Breast epithelium (tissue), 4 donors: ENCODE results near the gene TMEM238. TPM values are rescaled to one million over a fixed set of nuclear protein-coding genes. Genes with fewer than 3 reads are reported as not detected.

Experiments
- DNase-seq, 2 donors: peaks; one replicate each; pipeline ENCODE4 v3.0.0-alpha.2; 2019; ENCODE audit warnings: low spot score in 2 of 2
- H3K27ac ChIP-seq, 2 donors: fragments of 200-600 bp; sonication (generic) in 1 of 2; one replicate each; pipeline ENCODE4 v1.5.1; 2016 to 2019; ENCODE audit warnings: mild to moderate bottlenecking in 1 of 2
- H3K27me3 ChIP-seq, 2 donors: fragments of 200-600 bp; sonication (generic) in 1 of 2; one replicate each; pipeline versions ENCODE4 v1.5.1 to v1.6.0; 2017 to 2019; ENCODE audit warnings: control low read depth in 1 of 2, mild to moderate bottlenecking in 1 of 2
- H3K36me3 ChIP-seq: fragments of 200-600 bp; one replicate; pipeline ENCODE4 v1.5.1; 2019
- H3K4me1 ChIP-seq, 2 donors: fragments of 200-600 bp; sonication (generic); one replicate each; pipeline ENCODE4 v1.5.1; 2016 to 2019; ENCODE audit warnings: control low read depth in 1 of 2
- H3K4me3 ChIP-seq, 3 donors: fragments of 200-600 bp; sonication (generic); 1 replicate in 2 of 3; 2 replicates in 1 of 3; pipeline ENCODE4 v1.5.1; 2016 to 2019; ENCODE audit warnings: mild to moderate bottlenecking in 3 of 3, moderate library complexity in 2 of 3
- H3K9me3 ChIP-seq, 2 donors: fragments of 200-600 bp; sonication (generic) in 1 of 2; one replicate each; pipeline ENCODE4 v1.5.1; 2016 to 2019; ENCODE audit warnings: control low read depth in 1 of 2
- CTCF ChIP-seq, 3 donors: fragments of 450-650 bp; IDR thresholded peaks; one replicate each; pipeline ENCODE4 v1.5.1; 2016 to 2017; ENCODE audit warnings: antibody characterized with exemption in 3 of 3, mild to moderate bottlenecking in 3 of 3, moderate library complexity in 3 of 3
- POLR2A ChIP-seq: fragments of 450-650 bp; IDR thresholded peaks from one replicate; pipeline ENCODE4 v1.6.1; 2016; ENCODE audit warnings: antibody characterized with exemption, mild to moderate bottlenecking, moderate library complexity
- POLR2AphosphoS5 ChIP-seq, 3 donors: sonication (generic); formaldehyde crosslinking; IDR thresholded peaks; one replicate each; pipeline ENCODE4 v1.6.1; 2017; ENCODE audit warnings: antibody characterized with exemption in 3 of 3
- intact Hi-C: fragments of 100-400 bp; cut with DNase I; formaldehyde crosslinking; loops from one replicate; pipeline ENCODE4 v1.15.1; 2023; ENCODE audit warnings: low total_unique reads
- total RNA-seq, 3 donors: library from RNA; depleted of rRNA; stranded (reverse); fragments of >200 nt; gene quantifications; one replicate each; pipeline ENCODE4 v1.1.0, GENCODE V29; 2016

Gene TMEM238
- total RNA-seq, 3 donors from 2014 or later: 4.5 to 12.7 (median 9.8) TPM

- Histone ChIP-seq H3K36me3 (no peaks in the 10 kb centered on the region), H3K9me3 (no peaks in the 10 kb centered on the region), H3K4me3 (peak within 1 kb of the TSS; percentile 77 to 89 (median 85)), H3K27ac (peak within 1 kb of the TSS; percentile 91 to 96), H3K27me3 (no peaks in the 10 kb centered on the region), H3K4me1 (peaks cover 18 to 25% of the 10 kb centered on the region in 2 donors)
- intact Hi-C loops: no loop called here
- peak; percentile 98 to 99 for DNase-seq
- TF ChIP-seq POLR2A (peak; percentile 96), CTCF (IDR thresholded peaks at IDR 0.05) (no peak), POLR2AphosphoS5 (IDR thresholded peaks at IDR 0.05) (peak; percentile 99 to 100 (median 100))
Measured at GRCh38 chr19:55385724-55386492, 1.8 kb upstream of the TMEM238 start, which contains the start of gene RPL28. Gene RPL28 (plus strand): TSS chr19:55385932. CDS start chr19:55386358, 426 bp downstream.

GRCh38 chr19:55384920-55385723 lies 1.0 kb upstream of the TMEM238 start:
- DNase-seq: peak; percentile 95 to 97
- Histone ChIP-seq H3K9me3 (no peaks in the 10 kb centered on the region), H3K27ac (peak overlapping the region; percentile 91 to 96), H3K27me3 (no peaks in the 10 kb centered on the region), H3K4me3 (peak overlapping the region; percentile 77 to 89 (median 85)), H3K36me3 (no peaks in the 10 kb centered on the region), H3K4me1 (peaks cover 18 to 25% of the 10 kb centered on the region in 2 donors)
- intact Hi-C loops: loop anchor here (5.0 kb wide), 1 partner anchor 868 kb away; no protein-coding TSS in a partner anchor
- no peak for TF ChIP-seq POLR2AphosphoS5 (IDR thresholded peaks at IDR 0.05)
- TF ChIP-seq POLR2A: no peak
- no peak for TF ChIP-seq CTCF (IDR thresholded peaks at IDR 0.05)

GRCh38 chr19:55383279-55384130 lies 587 bp downstream of the TMEM238 start:
- Histone ChIP-seq H3K4me3 (peak overlapping the region; percentile 77 to 89 (median 85)), H3K27ac (peak overlapping the region; percentile 91 to 96), H3K36me3 (no peaks in the 10 kb centered on the region), H3K4me1 (peaks cover 17 to 23% of the 10 kb centered on the region in 2 donors), H3K27me3 (no peaks in the 10 kb centered on the region), H3K9me3 (no peaks in the 10 kb centered on the region)
- TF ChIP-seq POLR2AphosphoS5 (IDR thresholded peaks at IDR 0.05): no peak
- peak in 1 of 3 donors; percentile 23 for TF ChIP-seq CTCF (IDR thresholded peaks at IDR 0.05)
- TF ChIP-seq POLR2A: no peak
- intact Hi-C loops: loop anchor here (5.0 kb wide), 1 partner anchor 866 kb away; no protein-coding TSS in a partner anchor
- peak in 1 of 2 donors; percentile 37 for DNase-seq

- intact Hi-C loops: loop anchor here (1.0 to 5.0 kb wide), 2 partner anchors 76 to 865 kb away; no protein-coding TSS in a partner anchor
- peak overlapping the region in 1 of 3 donors; percentile 77 for H3K4me3 ChIP-seq
- TF ChIP-seq POLR2AphosphoS5 (IDR thresholded peaks at IDR 0.05) (no peak), CTCF (IDR thresholded peaks at IDR 0.05) (no peak), POLR2A (no peak)
- DNase-seq: no peak
- H3K9me3 ChIP-seq: no peaks in the 10 kb centered on the region
- H3K27me3 ChIP-seq: no peaks in the 10 kb centered on the region
- H3K36me3 ChIP-seq: no peaks in the 10 kb centered on the region
- no peak overlapping the region for H3K27ac ChIP-seq
- peaks cover 8 to 14% of the 10 kb centered on the region in 2 donors for H3K4me1 ChIP-seq
Measured at GRCh38 chr19:55382522-55383054, 1.5 kb downstream of the TMEM238 start.
